ENCODE measurements around the gene PDHX.
"Not testable (repeated sequence)": the region's sequence is repeated elsewhere in the genome, so short reads cannot be mapped to it uniquely, and the experiment has no call there.

Gene PDHX

DNA sequence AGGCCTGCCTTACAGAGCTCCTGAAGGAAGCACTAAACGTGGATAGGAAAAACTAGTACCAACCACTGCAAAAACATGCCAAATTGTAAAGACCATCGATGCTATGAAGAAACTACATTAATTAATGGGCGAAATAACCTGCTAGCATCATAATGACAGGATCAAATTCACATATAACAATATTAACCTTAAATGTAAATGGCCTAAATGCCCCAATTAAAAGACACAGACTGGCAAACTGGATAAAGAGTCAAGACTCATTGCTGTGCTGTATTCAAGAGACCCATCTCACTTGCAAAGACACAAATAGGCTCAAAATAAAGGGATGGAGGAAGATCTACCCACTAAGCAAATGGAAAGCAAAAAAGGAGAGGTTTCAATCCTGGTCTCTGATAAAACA, 107.5 kb downstream of the PDHX start:
- DNase-seq, result not testable (repeated sequence)

DNA sequence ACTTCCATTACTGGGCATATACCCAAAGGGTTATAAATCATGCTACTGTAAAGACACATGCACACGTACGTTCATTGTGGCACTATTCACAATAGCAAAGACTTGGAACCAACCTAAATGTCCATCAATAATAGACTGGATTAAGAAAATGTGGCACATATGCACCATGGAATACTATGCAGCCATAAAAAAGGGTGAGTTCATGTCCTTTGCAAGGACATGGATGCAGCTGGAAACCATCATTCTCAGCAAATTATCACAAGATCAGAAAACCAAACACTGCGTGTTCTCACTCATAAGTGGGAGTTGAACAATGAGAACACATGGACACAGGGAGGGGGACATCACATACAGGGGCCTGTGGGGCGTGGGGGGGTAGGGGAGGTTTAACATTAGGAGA, 111.6 kb downstream of the PDHX start:
- not testable (repeated sequence) for DNase-seq

DNA sequence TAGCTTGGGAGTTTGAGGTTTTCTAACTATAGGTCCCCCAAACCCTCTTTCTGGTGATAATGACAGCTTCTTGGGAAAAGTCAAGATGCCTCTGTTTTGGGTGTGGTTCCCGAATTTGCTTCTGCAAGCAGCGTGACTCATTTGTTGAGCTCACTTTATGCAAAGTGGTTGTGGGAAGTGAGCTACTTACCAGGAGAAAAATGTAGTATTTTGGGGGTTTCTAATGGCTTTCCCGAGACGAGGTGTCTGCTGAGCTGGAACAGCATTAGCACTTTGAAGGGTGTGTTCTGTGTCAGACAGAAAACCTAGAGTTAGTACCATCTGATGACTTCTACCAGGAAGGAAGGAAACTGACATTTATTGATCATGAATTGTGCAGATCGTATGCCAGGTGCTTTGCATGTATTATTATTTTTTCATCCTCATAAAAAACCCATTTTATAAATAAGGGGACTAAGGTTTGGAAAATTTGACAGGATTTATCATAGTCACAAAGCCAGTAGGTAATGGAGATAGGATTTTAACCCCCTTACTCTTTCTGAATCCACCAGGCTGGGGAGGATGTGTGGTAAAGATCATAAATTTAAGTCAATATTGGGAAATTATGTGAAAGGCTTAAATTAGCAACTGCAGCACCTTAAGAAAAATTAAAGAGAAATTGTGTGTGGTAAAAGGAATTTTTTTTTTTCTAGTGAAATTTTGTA, 113.7 kb downstream of the PDHX start:
- DNase-seq, result peak; percentile 80

DNA sequence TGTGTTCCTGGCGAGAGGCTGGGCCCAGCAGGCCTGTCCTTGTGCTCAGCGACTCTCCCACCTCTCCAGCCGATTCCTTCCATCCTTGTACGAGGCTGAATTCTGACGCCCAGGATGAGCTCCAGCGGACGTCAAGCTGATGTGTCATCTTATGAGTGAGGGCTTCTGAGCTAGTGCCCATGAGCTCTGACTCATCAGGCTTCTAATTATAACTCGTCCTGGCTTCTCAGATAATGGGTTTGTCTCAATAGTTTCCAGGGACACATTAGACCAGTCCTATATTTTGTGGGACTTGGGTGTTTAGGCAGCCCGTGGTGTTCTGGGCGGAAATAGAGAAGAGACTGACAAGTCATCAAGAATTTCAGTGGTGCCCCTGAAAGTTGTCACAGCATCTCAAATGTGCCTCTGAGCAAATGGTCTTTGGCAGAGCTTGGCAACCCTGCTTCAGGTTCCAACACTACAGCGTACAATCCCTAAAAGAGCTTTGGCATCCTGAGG, 114.3 kb downstream of the PDHX start:
- peak; percentile 98 for DNase-seq

DNA sequence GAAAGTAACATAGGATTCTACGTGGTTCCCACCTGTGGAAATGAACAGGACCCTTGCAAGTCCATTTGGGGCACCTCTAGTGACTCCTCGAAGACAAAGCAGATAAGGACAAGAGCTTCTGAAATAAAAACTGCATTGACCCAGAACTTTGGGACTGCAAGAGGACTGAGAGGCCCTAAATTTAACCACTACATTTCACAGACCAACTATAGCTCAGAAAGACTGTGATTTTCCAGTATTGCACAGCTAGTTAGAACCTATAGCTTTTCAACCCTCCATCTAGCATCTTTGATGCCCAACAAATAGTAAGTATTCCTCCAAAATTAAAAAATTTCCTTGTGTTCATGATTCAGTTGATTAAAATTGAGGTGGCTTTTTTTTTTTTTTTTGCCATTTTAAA, 114.9 kb downstream of the PDHX start:
- no peak for DNase-seq

DNA sequence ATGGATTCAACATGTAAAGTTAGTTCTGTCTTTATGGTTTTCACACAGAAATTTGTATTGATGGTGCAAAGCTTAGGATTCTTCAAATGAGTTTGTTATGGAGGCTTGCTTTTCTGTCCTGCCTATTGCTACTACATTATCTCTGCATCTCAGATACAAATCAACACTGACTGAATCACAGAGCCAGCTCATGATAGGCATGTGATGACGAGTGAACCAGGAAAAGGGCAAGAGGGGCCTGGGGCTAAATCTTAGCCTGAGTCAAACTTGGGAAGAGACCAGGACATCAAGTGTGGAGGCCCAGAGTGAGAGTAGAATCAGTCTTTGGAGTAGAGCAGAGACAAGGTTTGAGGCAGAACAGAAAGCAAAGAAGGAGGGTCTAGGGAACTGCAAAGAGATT, 115.4 kb downstream of the PDHX start:
- DNase-seq, result peak; percentile 75

DNA sequence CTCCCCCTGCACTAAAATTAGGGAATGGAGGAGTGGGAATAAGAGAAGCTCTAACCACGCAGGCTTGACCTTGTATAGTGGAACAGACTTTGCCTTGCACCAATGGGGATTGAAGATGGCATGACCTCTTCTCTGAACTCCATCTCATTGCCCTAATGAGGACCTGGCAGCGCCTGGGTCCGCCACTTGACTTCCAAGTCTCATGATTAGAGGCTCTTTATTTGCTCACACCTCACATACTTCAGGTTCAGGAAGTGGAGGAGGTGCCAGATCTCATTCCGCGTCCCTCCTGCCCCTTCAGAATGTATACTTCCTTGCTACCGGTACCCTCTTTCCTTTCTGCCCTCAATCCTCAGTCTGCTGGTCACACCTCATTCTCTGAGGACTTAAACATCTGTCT, 116.6 kb downstream of the PDHX start:
- no peak for DNase-seq

DNA sequence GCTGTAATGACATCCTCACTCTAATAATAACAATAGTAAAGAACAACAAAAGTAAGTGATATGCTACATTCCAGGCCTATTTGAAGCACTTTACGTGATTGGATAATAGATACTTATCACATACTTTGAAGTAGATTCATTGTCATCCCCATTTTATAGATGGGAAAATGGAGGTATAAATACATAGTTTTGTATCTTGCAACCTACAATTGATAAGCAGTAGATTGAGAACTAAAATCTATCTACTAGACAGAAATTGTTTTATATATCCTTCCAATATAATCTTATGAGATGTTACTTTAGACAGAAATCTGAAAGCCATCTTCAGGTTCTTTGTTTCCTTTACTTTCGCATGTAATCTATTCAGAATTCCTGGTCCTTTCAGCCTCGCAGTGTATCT, 118.0 kb downstream of the PDHX start:
- DNase-seq, result no peak

DNA sequence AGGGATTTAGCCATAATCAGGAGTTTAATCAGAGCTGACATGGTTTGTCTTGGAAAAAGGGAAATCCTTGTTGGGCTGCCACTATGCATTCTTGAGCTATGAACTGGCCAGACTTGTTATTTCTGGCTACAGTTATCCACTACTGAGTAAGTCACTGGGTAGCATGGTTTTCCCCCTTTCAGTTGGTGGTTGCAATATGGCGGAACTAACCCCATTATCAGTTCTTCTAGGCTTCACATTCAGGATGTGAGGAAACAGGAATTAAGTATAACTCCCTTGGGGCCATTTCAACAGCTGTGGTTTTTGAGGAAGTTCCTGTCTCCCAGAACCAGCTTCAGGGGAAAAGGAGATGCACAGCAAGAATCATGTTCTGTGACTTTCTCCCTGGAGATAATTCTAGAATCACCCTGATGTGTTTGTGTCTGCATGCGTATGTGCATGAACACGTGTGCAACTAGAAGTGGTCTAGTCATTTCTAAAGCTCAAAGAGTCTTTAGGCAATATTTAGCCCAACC, 119.5 kb downstream of the PDHX start:
- peak; percentile 99 for DNase-seq

DNA sequence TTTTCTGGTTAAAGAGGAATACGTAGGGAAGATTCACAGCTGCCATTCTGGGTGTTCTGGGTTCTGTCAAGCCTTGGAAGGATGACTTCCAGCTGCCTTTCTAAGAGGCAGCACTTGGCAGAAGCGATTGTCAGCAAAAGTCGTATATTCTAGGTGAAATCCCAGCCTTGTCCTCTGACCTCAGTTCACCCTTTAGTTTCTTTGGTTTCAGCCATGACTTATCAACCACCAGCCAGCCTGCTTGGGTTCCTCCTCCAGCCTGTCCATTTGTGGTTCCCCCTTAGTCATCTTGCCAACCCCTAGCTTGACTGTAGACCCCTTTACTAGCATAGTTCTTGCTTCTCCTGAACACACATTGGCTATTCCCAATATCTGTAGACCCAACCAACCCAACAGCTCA, 120.2 kb downstream of the PDHX start:
- no peak for DNase-seq

DNA sequence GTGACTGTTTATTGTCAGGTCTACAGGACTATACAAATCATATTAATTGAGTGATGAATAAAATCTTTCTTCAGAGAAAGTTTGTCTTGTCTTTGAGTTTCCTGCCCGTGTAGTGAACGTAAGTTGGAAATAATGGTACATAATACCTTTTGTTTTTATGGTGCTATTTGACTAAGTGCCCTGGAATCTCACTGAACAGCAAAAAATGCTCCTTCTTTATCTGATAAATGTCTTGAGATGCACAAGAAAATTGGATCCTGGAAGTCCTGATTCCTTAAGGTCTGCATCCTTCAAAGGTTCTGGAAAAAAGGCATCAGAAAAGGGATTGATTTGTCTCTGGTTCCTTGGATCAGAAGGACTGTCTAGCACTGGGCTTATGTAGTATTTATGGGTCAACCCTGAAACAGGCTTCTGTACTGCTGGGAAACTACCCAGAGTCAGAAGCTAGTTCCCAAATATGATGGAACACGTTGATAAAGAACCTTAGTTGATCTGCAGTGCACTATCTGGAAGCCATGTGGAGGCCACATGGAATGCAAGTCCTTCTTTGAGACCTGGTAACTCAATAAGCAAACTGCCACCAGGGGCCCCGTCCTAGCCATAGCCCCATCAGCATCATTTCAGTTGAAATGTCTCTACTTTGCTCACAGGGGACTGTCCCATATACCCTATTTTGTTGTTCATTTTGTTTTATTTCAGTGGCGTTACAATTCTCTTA, 122.0 kb downstream of the PDHX start:
- DNase-seq, result no peak

DNA sequence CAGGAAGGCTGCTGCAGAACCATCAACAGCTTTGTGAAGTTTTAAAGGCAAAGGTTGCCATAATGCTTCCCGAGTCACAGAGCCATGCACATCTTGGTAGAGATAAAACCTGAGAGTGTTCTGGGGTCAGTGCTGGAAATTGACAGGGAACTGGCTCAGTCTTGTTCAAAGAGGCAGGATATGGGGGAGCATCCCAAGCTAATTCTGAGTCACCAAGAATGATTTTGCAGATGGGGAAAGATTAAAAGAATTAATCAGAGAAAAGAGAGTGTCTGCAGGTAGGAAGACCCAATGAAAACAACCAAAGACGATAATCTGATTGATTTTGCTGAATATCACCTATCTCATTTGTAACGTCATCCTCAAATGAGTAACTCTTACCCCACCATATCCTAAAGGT, 122.7 kb downstream of the PDHX start:
- no peak for DNase-seq

DNA sequence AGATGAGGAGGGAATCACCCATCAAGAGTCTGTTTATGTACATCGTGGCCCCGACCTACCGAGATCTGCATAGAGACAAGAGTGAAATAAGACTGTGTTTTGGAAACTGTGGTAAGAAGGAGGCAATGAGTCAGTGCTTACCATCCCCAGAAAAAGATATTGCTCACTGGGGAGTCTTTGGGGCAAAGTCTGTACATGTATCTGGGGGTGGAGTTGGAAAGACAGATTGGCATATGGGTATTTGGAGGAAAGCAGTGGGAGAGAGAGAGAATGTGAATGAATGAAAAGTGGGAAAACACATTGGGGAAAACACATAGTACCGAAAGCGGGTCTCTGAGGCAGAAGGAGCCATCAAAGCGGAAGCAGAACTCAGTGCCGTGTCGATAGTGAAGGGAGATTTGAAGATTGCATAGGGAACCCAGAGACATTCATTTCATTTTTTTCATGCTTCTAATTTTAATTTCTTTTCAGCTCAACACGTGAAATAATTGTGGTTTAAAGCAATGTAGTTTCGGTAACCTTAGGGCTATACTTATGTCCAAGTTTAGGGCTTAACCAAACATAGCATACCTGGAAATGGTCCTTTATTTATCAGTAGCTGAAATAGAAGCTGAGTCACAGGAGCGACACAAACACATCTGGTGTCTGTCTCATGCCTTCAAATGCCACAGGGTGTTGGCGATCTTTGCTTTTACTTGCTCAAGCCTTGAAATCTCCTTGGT, 124.0 kb downstream of the PDHX start:
- DNase-seq, result peak; percentile 87

DNA sequence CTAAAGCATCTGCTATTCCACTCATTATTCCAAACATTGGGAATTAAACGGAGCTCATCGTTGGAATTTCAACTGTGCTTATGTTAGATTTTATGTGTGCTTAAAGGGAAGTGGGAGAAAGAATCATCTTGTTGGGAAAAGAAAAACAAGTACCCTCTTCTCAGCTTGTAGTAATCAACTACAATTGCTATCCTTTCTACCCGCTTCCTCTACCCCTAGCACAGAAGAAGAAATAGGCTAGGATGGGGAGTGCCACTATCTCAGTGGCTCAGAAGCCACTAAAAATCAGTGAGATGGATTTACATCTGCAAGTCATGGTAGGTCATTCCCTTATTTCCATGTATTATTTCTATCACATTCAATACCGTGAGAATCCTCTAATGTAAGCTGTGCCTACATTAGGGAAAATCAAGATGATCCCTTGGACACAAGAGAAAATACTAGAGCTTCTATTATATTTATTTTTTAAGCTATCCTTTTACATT, 124.7 kb downstream of the PDHX start:
- no peak for DNase-seq

DNA sequence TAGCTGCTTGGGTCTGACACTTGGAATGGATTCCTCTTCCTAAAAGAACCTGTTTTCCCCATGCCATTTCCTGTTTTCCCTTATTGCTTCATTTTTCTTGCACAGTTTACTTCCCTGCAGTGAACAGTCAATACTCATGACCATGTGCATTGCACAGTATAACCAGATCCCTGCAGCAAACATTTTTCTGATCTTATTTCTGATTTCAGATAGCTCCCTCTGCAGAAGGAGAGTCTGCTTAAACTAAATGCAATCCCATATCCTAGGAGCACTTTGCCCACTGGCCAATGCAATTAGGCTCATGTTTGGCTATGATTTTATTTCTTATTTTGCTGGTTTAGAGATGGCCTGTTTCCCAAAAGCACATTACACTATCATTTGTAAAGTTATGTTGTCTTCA, 125.8 kb downstream of the PDHX start:
- DNase-seq, result no peak

DNA sequence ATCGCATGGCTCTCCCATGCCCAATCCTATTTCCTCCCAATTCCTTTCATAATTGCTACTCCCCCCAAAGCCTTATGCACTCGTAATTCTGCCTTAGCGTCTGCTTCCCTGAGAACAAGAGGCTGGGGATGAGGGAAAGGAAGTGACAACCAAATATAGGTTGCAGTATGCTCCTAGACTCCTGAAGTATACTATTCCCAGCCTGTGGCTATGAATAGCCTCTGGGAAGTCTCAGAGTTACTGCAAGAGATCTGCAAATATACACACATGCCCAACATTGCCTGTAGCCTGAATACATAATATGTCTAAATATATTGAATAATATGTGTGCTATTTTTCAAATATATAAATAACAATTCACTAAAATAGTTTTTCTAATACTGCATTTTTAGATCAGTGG, 126.5 kb downstream of the PDHX start:
- DNase-seq, result no peak

DNA sequence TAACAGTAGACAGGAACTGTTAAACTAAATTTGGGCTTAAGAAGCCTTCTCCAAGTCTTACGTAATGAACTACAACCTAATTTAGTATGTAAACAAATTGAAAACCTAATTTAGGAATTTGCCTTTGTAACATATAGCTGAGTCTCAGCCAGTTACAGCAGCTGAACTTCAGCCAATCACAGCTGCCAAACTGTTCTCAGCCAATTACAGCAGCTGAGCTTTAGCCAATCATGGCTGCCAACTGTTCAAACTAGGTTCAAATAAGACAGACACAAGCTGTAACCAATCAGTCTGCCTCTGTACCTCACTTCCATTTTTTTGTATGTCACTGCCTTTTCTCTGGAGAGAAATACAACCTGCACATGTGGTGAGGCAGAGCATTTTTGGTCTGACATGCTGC, 127.5 kb downstream of the PDHX start:
- DNase-seq, result no peak

DNA sequence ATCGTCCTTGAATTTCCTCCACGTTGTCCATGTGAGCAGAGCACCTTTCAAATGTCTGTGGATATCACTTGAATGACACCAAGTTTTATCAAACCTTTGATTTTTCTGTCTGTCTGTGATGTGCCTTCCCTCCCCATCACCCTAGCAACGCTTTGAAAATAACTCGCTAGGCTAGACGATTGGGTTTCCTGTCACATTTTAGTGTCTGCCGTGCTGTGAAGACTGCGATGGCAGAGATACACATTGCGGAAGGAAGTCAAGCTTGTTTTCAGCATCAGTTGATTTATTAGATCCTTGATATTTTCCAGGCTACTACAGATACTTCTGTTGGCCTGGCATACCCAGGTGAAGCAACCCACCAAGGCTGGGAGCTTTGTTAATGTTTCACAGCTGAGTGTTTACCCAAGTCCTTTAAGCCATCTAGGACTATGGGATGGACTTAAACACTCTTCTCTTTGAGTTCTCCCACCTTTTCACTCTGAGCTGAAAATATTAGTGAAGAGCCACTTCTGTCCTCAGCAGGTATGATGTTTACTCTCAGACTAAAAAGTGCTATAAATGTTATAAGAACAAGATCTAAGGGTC, 128.9 kb downstream of the PDHX start:
- DNase-seq, result no peak

Data from fibroblast of skin of back (primary cell).